Peyer's patch (tissue), 4 donors: Measurements from ENCODE around the gene MC1R. TPM values are rescaled to one million over a fixed set of nuclear protein-coding genes. Genes with fewer than 3 reads are reported as not detected.

Experiments used
- DNase-seq, 3 donors: peaks; one replicate each; pipeline ENCODE4 v3.0.0-alpha.2; 2017 to 2019
- H3K27ac ChIP-seq, 4 donors: fragments of 200-600 bp; sonication (generic); one replicate each; pipeline ENCODE4 v1.5.1; 2016 to 2019
- H3K27me3 ChIP-seq, 2 donors: fragments of 200-600 bp; sonication (generic); one replicate each; pipeline ENCODE4 v1.5.1; 2019
- H3K36me3 ChIP-seq, 3 donors: fragments of 200-600 bp; sonication (generic); one replicate each; pipeline ENCODE4 v1.5.1; 2016 to 2019
- H3K4me1 ChIP-seq, 4 donors: fragments of 200-600 bp; sonication (generic); one replicate each; pipeline ENCODE4 v1.5.1; 2016 to 2019
- H3K4me3 ChIP-seq, 4 donors: fragments of 200-600 bp; sonication (generic); 1 replicate in 3 of 4; 2 replicates in 1 of 4; pipeline ENCODE4 v1.5.1; 2016 to 2019; ENCODE audit warnings: mild to moderate bottlenecking in 1 of 4
- H3K9me3 ChIP-seq, 4 donors: fragments of 200-600 bp; sonication (generic); one replicate each; pipeline ENCODE4 v1.5.1; 2016 to 2019; ENCODE audit warnings: mild to moderate bottlenecking in 1 of 4
- POLR2A ChIP-seq, 2 donors: fragments of 450-650 bp; IDR thresholded peaks; one replicate each; pipeline ENCODE4 v1.5.1; 2017; ENCODE audit warnings: antibody characterized with exemption in 2 of 2, mild to moderate bottlenecking in 2 of 2, moderate library complexity in 2 of 2
- total RNA-seq, 4 donors: library from RNA; depleted of rRNA; stranded (reverse); fragments of >200 nt; gene quantifications; one replicate each; pipeline ENCODE4 v1.1.0, GENCODE V29; 2016
- TF ChIP-seq, protein P1 (sequence below), 6 experiments: fragments of 450-650 bp in 4 of 6; fragments of 200-600 bp in 2 of 6; sonication (generic) in 1 of 6; IDR thresholded peaks; one replicate each; pipeline ENCODE4 v1.5.1; 2017 to 2019; ENCODE audit warnings: antibody characterized with exemption in 6 of 6, mild to moderate bottlenecking in 3 of 6, moderate library complexity in 1 of 6

MC1R gene
- total RNA-seq, 4 donors from 2014 or later = 8.3 to 29.2 (median 11.2) TPM

DNA sequence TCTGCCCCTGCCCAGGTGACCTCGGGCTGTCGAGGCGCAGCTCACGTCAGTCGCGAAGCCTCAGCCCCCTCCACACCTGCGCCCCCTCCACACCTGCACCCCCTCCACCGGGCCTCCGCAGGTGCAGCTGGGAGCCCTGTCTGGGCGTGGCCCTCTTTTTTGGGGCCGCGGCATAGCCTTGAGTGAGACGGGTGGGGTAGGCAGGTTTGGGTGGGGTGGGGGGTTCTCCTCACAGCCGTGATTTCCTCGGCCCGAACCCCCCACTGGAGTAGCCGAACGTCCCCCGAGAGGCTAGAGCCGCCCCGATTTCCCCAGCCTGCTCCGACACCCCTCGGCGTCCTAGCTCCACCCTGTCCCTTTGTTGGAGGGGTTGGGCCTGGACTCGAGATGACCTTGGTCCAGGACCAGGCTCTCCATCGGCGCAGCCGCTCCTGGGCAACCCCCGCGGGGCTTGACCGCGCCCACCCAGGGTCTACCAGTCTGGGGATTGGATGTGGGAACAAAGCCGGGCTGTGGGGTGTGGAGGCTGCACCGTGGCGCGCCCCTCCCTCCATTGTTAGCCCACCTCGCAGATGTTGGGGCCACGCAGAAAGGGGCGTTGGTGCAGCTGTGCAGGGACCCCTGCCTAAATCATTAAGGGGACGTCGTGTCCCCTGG, 5.1 kb downstream of the MC1R start:
- peak overlapping the region in 2 of 4 donors; percentile 62 to 79 for H3K27ac ChIP-seq
- peaks cover 0 to 6% (median 0%) of the 10 kb centered on the region in 4 donors for H3K9me3 ChIP-seq
- H3K27me3 ChIP-seq = peaks cover 0 to 23% of the 10 kb centered on the region in 2 donors
- peaks cover 4 to 56% (median 31%) of the 10 kb centered on the region in 4 donors for H3K4me1 ChIP-seq
- TF ChIP-seq, protein P1, sequence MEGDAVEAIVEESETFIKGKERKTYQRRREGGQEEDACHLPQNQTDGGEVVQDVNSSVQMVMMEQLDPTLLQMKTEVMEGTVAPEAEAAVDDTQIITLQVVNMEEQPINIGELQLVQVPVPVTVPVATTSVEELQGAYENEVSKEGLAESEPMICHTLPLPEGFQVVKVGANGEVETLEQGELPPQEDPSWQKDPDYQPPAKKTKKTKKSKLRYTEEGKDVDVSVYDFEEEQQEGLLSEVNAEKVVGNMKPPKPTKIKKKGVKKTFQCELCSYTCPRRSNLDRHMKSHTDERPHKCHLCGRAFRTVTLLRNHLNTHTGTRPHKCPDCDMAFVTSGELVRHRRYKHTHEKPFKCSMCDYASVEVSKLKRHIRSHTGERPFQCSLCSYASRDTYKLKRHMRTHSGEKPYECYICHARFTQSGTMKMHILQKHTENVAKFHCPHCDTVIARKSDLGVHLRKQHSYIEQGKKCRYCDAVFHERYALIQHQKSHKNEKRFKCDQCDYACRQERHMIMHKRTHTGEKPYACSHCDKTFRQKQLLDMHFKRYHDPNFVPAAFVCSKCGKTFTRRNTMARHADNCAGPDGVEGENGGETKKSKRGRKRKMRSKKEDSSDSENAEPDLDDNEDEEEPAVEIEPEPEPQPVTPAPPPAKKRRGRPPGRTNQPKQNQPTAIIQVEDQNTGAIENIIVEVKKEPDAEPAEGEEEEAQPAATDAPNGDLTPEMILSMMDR (IDR thresholded peaks at IDR 0.05) = no peak
- no peak for TF ChIP-seq POLR2A (IDR thresholded peaks at IDR 0.05)
- peak overlapping the region; percentile 21 to 59 (median 53) for H3K4me3 ChIP-seq
- H3K36me3 ChIP-seq = no peaks in the 10 kb centered on the region
- peak in 1 of 3 donors; percentile 48 for DNase-seq

DNA sequence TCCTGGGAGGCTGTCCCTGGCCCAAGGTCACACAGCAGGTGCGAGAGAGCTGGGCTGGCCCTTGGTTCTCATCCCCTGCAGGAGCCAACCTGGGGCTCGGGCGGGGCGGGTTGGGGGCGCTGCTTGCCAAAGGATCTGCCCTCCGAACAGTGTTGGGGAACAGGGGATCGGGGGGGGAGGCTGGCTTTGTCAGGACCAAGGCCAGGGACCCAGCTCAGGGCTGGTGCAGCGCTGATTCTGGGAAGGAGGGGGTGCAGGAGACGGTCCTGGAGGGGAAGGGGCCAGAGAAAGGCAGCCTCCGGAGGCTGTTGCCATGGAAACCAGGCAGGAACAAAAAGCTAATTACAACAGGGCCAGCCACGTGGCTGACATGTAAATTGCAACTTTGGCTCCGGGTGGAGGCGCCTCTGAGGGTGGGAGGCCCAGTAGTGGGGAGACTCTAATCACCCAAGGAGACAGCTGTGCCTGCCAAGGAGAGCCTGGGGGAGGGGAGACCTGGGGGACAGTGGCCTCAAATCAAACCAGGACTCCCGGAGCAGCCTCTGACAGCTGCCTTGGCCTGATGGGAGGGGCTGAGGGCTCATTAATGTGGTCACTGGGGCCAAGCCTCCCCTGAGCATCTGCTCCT, 5.7 kb downstream of the MC1R start:
- Histone ChIP-seq H3K27me3 (peaks cover 0 to 23% of the 10 kb centered on the region in 2 donors), H3K9me3 (peaks cover 0 to 6% (median 0%) of the 10 kb centered on the region in 4 donors), H3K4me1 (peaks cover 4 to 53% (median 30%) of the 10 kb centered on the region in 4 donors)

DNA sequence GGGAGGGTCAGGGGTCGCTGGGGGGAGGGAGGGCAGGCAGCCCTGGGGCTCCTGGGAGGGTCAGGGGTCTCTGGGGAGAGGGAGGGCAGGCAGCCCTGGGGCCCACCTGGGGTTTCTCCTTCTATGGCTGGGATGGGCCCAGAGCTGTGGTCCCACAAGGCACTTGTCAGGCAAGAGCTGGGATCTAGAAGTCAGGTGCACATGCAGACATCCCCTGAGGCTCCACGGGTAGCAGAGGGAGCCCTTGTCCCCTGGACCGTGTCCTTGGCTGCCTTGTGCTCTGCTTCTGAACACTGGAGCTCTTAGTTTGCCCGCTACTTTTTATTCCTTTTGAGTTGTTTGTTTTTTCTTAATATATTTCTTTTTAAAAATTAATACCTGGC, 6.3 kb downstream of the MC1R start:
- H3K36me3 ChIP-seq = no peaks in the 10 kb centered on the region
- no peak overlapping the region for H3K4me3 ChIP-seq
- DNase-seq = no peak
- H3K9me3 ChIP-seq = peaks cover 0 to 6% (median 0%) of the 10 kb centered on the region in 4 donors
- H3K4me1 ChIP-seq = peaks cover 4 to 53% (median 30%) of the 10 kb centered on the region in 4 donors
- TF ChIP-seq POLR2A (IDR thresholded peaks at IDR 0.05) = no peak
- TF ChIP-seq, protein P1 (IDR thresholded peaks at IDR 0.05) = no peak
- no peak overlapping the region for H3K27ac ChIP-seq
- H3K27me3 ChIP-seq = peaks cover 0 to 23% of the 10 kb centered on the region in 2 donors

More for the DNA sequence above, 5.7 kb downstream of the MC1R start:
- H3K27ac ChIP-seq = no peak overlapping the region
- no peaks in the 10 kb centered on the region for H3K36me3 ChIP-seq
- peak in 1 of 3 donors; percentile 47 for DNase-seq
- TF ChIP-seq POLR2A (IDR thresholded peaks at IDR 0.05) = no peak
- TF ChIP-seq, protein P1 (IDR thresholded peaks at IDR 0.05) = no peak
- peak overlapping the region in 1 of 4 donors; percentile 56 for H3K4me3 ChIP-seq

DNA sequence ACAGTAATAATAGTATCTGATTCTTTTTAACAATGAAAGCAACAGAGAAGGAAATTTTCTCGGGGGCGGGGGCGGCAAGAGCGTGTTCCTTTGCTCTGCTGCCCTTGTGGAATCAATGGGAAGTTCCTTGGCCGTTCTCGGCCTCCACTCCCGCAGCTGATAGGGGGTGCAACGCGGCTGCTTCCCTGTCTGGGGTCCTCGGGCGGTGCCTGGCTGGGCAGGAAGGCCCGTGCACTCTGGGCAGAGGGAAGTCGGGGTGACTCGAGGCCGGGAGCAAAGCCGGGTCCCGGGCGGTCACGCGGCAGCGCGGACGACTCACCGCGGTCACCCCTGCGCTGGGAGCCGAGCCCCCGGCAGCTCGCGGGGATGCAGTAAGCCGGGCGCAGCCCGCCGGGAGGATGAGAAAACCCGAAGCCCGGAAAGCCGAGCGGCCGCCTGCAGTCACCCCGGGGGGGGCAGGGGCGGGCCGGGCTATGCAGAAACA, 7.0 kb downstream of the MC1R start:
- H3K27ac ChIP-seq = no peak overlapping the region
- H3K36me3 ChIP-seq = no peaks in the 10 kb centered on the region
- no peak for TF ChIP-seq POLR2A (IDR thresholded peaks at IDR 0.05)
- TF ChIP-seq, protein P1 (IDR thresholded peaks at IDR 0.05) = no peak
- H3K9me3 ChIP-seq = peaks cover 0 to 6% (median 0%) of the 10 kb centered on the region in 4 donors
- peak overlapping the region; percentile 19 to 57 (median 48) for H3K4me3 ChIP-seq
- H3K4me1 ChIP-seq = peaks cover 4 to 53% (median 28%) of the 10 kb centered on the region in 4 donors
- peaks cover 0 to 23% of the 10 kb centered on the region in 2 donors for H3K27me3 ChIP-seq
- DNase-seq = no peak

DNA sequence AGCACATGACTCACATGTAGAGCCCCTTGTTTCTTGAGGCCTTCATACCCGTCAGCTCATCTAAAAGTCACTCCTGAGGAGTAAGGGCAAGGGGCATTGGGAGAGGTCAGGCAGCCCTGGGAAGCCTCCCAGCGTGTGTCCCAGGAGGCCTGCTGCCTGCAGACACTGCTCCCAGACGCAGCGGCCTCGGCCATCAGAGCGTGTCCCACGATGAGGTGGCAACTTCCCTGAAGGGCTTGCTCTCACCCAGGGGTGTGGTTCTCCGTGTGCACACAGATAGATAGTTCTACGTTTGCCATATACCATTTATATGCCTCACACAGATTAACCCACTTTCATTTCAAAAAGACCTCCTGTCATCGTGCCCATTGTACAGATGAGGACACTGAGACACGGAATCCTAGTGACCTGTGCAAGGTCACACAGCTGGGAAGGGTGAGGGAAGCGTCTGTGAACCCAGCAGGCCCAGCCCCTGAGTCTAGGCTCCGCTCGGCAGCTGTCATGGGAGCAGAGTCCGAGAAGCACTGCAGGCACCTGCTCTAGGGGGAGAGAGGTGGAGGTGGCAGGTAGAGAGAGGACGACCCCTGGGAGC, 12.7 kb downstream of the MC1R start:
- no peaks in the 10 kb centered on the region for H3K27me3 ChIP-seq
- no peaks in the 10 kb centered on the region for H3K36me3 ChIP-seq
- H3K27ac ChIP-seq = no peak overlapping the region
- no peak overlapping the region for H3K4me3 ChIP-seq
- TF ChIP-seq, protein P1 (IDR thresholded peaks at IDR 0.05) = no peak
- TF ChIP-seq POLR2A (IDR thresholded peaks at IDR 0.05) = no peak
- DNase-seq = no peak
- H3K4me1 ChIP-seq = peaks cover 0 to 3% (median under 1%) of the 10 kb centered on the region in 4 donors
- H3K9me3 ChIP-seq = no peaks in the 10 kb centered on the region
